WTC11 (cell line): Measurements from ENCODE around the gene RAPGEF2.

Experiments used
- CREB1 ChIP-seq: sonication (generic); formaldehyde crosslinking; IDR thresholded peaks from 2 replicates; pipeline ENCODE4 v1.8.0; 2023; ENCODE audit warnings: mild to moderate bottlenecking, missing genetic modification reagents
- FOXP1 ChIP-seq: sonication (generic); formaldehyde crosslinking; IDR thresholded peaks from 2 replicates; pipeline ENCODE4 v1.8.0; 2022; ENCODE audit warnings: missing genetic modification reagents, mild to moderate bottlenecking, moderate library complexity, borderline replicate concordance
- NFE2L1 ChIP-seq: sonication (generic); formaldehyde crosslinking; IDR thresholded peaks from 2 replicates; pipeline ENCODE4 v1.8.1; 2023; ENCODE audit warnings: missing genetic modification reagents
- SOX15 ChIP-seq: fragments of 250-450 bp; sonication (Bioruptor Pico); IDR thresholded peaks from 2 replicates; pipeline ENCODE4 v1.9.0; 2021; ENCODE audit warnings: mild to moderate bottlenecking
- TEAD4 ChIP-seq: sonication (generic); formaldehyde crosslinking; IDR thresholded peaks from 2 replicates; pipeline ENCODE4 v1.8.0; 2022; ENCODE audit warnings: mild to moderate bottlenecking, missing genetic modification reagents
- ZBTB21 ChIP-seq: sonication (generic); formaldehyde crosslinking; IDR thresholded peaks from 2 replicates; pipeline ENCODE4 v1.8.1; 2023; ENCODE audit warnings: mild to moderate bottlenecking, missing genetic modification reagents, borderline replicate concordance
- ZNF138 ChIP-seq: sonication (generic); formaldehyde crosslinking; conservative IDR thresholded peaks from 2 replicates; pipeline ENCODE4 v1.8.1; 2022; ENCODE audit warnings: mild to moderate bottlenecking, moderate library complexity, missing genetic modification reagents
- TF ChIP-seq, protein P1 (sequence below): fragments of 200-600 bp; IDR thresholded peaks from 2 replicates; pipeline ENCODE4 v1.8.0; 2022; ENCODE audit warnings: antibody characterized with exemption
- TF ChIP-seq, protein P2 (sequence below): sonication (generic); formaldehyde crosslinking; IDR thresholded peaks from 2 replicates; pipeline ENCODE4 v1.8.1; 2022; ENCODE audit warnings: low read depth, missing genetic modification reagents, borderline replicate concordance

- TF ChIP-seq, protein P1, sequence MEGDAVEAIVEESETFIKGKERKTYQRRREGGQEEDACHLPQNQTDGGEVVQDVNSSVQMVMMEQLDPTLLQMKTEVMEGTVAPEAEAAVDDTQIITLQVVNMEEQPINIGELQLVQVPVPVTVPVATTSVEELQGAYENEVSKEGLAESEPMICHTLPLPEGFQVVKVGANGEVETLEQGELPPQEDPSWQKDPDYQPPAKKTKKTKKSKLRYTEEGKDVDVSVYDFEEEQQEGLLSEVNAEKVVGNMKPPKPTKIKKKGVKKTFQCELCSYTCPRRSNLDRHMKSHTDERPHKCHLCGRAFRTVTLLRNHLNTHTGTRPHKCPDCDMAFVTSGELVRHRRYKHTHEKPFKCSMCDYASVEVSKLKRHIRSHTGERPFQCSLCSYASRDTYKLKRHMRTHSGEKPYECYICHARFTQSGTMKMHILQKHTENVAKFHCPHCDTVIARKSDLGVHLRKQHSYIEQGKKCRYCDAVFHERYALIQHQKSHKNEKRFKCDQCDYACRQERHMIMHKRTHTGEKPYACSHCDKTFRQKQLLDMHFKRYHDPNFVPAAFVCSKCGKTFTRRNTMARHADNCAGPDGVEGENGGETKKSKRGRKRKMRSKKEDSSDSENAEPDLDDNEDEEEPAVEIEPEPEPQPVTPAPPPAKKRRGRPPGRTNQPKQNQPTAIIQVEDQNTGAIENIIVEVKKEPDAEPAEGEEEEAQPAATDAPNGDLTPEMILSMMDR: no peak
- TF ChIP-seq, protein P2, sequence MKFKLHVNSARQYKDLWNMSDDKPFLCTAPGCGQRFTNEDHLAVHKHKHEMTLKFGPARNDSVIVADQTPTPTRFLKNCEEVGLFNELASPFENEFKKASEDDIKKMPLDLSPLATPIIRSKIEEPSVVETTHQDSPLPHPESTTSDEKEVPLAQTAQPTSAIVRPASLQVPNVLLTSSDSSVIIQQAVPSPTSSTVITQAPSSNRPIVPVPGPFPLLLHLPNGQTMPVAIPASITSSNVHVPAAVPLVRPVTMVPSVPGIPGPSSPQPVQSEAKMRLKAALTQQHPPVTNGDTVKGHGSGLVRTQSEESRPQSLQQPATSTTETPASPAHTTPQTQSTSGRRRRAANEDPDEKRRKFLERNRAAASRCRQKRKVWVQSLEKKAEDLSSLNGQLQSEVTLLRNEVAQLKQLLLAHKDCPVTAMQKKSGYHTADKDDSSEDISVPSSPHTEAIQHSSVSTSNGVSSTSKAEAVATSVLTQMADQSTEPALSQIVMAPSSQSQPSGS (CRISPR knock-in tag): no peak
- TF ChIP-seq ZNF138 (CRISPR knock-in tag) (no peak), CREB1 (CRISPR knock-in tag) (no peak), FOXP1 (no peak), ZBTB21 (no peak), NFE2L1 (CRISPR knock-in tag) (no peak), SOX15 (CRISPR knock-in tag) (no peak), TEAD4 (CRISPR knock-in tag) (no peak)
These were observed 5.7 kb upstream of the RAPGEF2 start for GRCh38 chr4:159097144-159097543.
